Panc1 (cell line): Measurements from ENCODE around the gene HEPACAM. TPM values are rescaled to one million over a fixed set of nuclear protein-coding genes. Genes with fewer than 3 reads are reported as not detected.

Experiments
- ATAC-seq: fragments of 200-7000 bp; cut with Tn5 transposase; 2 replicates; pipeline ENCODE4 v1.9.1; 2020; ENCODE audit warnings: mild to moderate bottlenecking, moderate library complexity
- BruUV-seq: library from RNA; stranded (reverse); fragments of 400-500 nt; replicated peaks from 2 replicates; lab custom pipeline; 2021; lab: Mats Ljungman, UMichigan
- CTCF ChIA-PET: fragments of 300-600 bp; sonication (Branson Sonifier 250); formaldehyde crosslinking; loops from one replicate; lab custom pipeline; 2022; ENCODE audit warnings: antibody characterized with exemption; lab: Charles Lee
- POLR2A ChIA-PET: fragments of 300-600 bp; sonication (Branson Sonifier 250); formaldehyde crosslinking; loops from one replicate; lab custom pipeline; 2022; ENCODE audit warnings: antibody characterized with exemption; lab: Charles Lee
- DNase-seq: peaks from one replicate; pipeline ENCODE4 v3.0.0-alpha.2; 2010; ENCODE audit warnings: low read depth, low spot score
- H3K27ac ChIP-seq: 2 replicates; pipeline ENCODE4 v1.5.1; 2011; ENCODE audit warnings: mild to moderate bottlenecking, low read length, inconsistent platforms
- H3K27me3 ChIP-seq: fragments of 200-500 bp; sonication (Bioruptor generic); 2 replicates; pipeline ENCODE4 v1.6.0; 2014; ENCODE audit warnings: low read length, inconsistent platforms; ENCODE audit not compliant: control insufficient read depth, insufficient read depth
- H3K36me3 ChIP-seq: fragments of 200-500 bp; sonication (Bioruptor generic); 2 replicates; pipeline ENCODE4 v1.5.1; 2014; ENCODE audit warnings: inconsistent platforms, mild to moderate bottlenecking, low read length, moderate library complexity; ENCODE audit not compliant: control insufficient read depth, insufficient read depth
- H3K4me1 ChIP-seq: 2 replicates; pipeline ENCODE4 v1.5.1; 2011; ENCODE audit warnings: inconsistent platforms, mild to moderate bottlenecking, low read length, moderate library complexity; ENCODE audit not compliant: control insufficient read depth, insufficient read depth
- H3K4me3 ChIP-seq, 2 experiments: 2 replicates each; pipeline ENCODE4 v1.5.1; 2011 to 2012; ENCODE audit warnings: low read depth in 2 of 2, low read length in 2 of 2, mild to moderate bottlenecking in 2 of 2, inconsistent platforms in 1 of 2, moderate library complexity in 1 of 2
- H3K9me3 ChIP-seq: fragments of 200-500 bp; sonication (Bioruptor generic); 2 replicates; pipeline ENCODE4 v1.5.1; 2014; ENCODE audit warnings: low read depth, mild to moderate bottlenecking, inconsistent platforms, low read length, moderate library complexity; ENCODE audit not compliant: control insufficient read depth, insufficient read depth
- CTCF ChIP-seq: fragments of 450-650 bp; IDR thresholded peaks from 2 replicates; pipeline ENCODE4 v1.5.1; 2017; ENCODE audit warnings: mild to moderate bottlenecking
- POLR2AphosphoS5 ChIP-seq: IDR thresholded peaks from 2 replicates; pipeline ENCODE4 v1.6.1; 2012; ENCODE audit warnings: mild to moderate bottlenecking, low read depth, low read length, moderate library complexity
- REST ChIP-seq, 2 experiments: IDR thresholded peaks; 2 replicates each; pipeline ENCODE4 v1.6.1; 2011 to 2012; ENCODE audit warnings: low read depth in 2 of 2, control low read depth in 1 of 2, low read length in 1 of 2, mild to moderate bottlenecking in 1 of 2, moderate library complexity in 1 of 2; ENCODE audit not compliant: insufficient read depth in 1 of 2
- SIN3A ChIP-seq: IDR thresholded peaks from 2 replicates; pipeline ENCODE4 v1.6.1; 2012; ENCODE audit warnings: low read depth, mild to moderate bottlenecking, low read length, moderate library complexity, borderline replicate concordance; ENCODE audit not compliant: insufficient read depth
- TCF7L2 ChIP-seq: IDR thresholded peaks from 2 replicates; pipeline ENCODE4 v1.6.1; 2011; ENCODE audit warnings: mild to moderate bottlenecking, low read depth, low read length, inconsistent platforms
- in situ Hi-C: cut with HindIII; loops from 2 replicates; pipeline ENCODE4 v1.10.0; 2016; ENCODE audit warnings: low sequenced_read_pairs, low pct_unique_long_range_greater_than_20kb
- intact Hi-C: fragments of 100-400 bp; cut with micrococcal nuclease; formaldehyde crosslinking; loops from one replicate; pipeline ENCODE4 v1.10.0; 2022; ENCODE audit not compliant: unreplicated experiment
- total RNA-seq: library from RNA; stranded (reverse); gene quantifications from one replicate; pipeline ENCODE4 v1.2.1, GENCODE V29; 2021; ENCODE audit not compliant: unreplicated experiment

HEPACAM gene
- total RNA-seq, 1 experiment from 2014 or later = not detected

DNA sequence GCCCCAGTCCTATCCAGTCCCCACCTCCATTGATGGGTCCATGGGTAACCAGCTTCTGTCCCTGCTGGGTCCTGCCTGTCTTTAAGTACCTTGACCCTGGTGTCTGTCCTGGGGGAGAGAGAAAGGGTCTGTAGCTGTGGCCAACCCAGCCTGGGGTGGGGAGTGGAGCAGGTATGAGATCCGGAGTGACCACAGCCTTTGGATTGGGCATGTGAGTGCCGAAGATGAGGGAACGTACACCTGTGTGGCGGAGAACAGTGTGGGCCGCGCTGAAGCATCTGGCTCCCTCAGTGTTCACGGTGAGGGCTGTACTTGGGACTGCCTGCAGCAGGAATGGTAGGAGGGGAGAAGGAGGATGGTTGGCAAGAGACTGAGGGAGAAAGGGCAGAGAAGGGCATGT is 65.4 kb downstream of the HEPACAM start:
- TF ChIP-seq REST (IDR thresholded peaks at IDR 0.05; ENCODE audit: insufficient read depth in 1 of 2, low read depth in 2 of 2, low read length in 1 of 2) = no peak
- no peak for TF ChIP-seq TCF7L2
- TF ChIP-seq POLR2AphosphoS5 = no peak
- TF ChIP-seq SIN3A = no peak
- TF ChIP-seq CTCF = no peak
- no peaks in the 10 kb centered on the region for H3K36me3 ChIP-seq
- DNase-seq = no peak
- ChIA-PET POLR2A (no interaction called here), CTCF (interaction anchor here (0.5 kb wide), 1 partner anchor 33 kb away, joined by 3 read pairs; no protein-coding TSS in a partner anchor)
- peaks cover 22% of the 10 kb centered on the region for H3K4me1 ChIP-seq
- H3K9me3 ChIP-seq = no peaks in the 10 kb centered on the region
- in situ Hi-C loops (no loop called here), intact Hi-C loops (no loop called here)
- H3K4me3 ChIP-seq = no peak overlapping the region
- ATAC-seq = no peak
- peaks cover 69% of the 10 kb centered on the region for H3K27me3 ChIP-seq
- no peak overlapping the region for H3K27ac ChIP-seq
- no TSS peak for BruUV-seq

- DNase-seq (no peak), ATAC-seq (no peak)
- Histone ChIP-seq H3K27ac (no peak overlapping the region), H3K27me3 (peaks cover 74% of the 10 kb centered on the region), H3K36me3 (no peaks in the 10 kb centered on the region), H3K4me3 (no peak overlapping the region), H3K4me1 (peaks cover 25% of the 10 kb centered on the region), H3K9me3 (no peaks in the 10 kb centered on the region)
- no TSS peak for BruUV-seq
- intact Hi-C loops (no loop called here), in situ Hi-C loops (no loop called here)
- TF ChIP-seq CTCF = no peak
- no peak for TF ChIP-seq POLR2AphosphoS5
- no peak for TF ChIP-seq SIN3A
- TF ChIP-seq TCF7L2 = no peak
- TF ChIP-seq REST (IDR thresholded peaks at IDR 0.05; ENCODE audit: insufficient read depth in 1 of 2, low read depth in 2 of 2, low read length in 1 of 2) = no peak
- CTCF ChIA-PET = no interaction called here
- POLR2A ChIA-PET = no interaction called here
Measured at GRCh38 chr11:124869856-124870387, 65.9 kb downstream of the HEPACAM start.
